Measurements from ENCODE around the gene SYT1. TPM values are rescaled to one million over a fixed set of nuclear protein-coding genes. Genes with fewer than 3 reads are reported as not detected.

The SYT1 gene
- total and polyA plus RNA-seq, 4 donors, result 0.53 to 0.84 (median 0.64) TPM

DNA sequence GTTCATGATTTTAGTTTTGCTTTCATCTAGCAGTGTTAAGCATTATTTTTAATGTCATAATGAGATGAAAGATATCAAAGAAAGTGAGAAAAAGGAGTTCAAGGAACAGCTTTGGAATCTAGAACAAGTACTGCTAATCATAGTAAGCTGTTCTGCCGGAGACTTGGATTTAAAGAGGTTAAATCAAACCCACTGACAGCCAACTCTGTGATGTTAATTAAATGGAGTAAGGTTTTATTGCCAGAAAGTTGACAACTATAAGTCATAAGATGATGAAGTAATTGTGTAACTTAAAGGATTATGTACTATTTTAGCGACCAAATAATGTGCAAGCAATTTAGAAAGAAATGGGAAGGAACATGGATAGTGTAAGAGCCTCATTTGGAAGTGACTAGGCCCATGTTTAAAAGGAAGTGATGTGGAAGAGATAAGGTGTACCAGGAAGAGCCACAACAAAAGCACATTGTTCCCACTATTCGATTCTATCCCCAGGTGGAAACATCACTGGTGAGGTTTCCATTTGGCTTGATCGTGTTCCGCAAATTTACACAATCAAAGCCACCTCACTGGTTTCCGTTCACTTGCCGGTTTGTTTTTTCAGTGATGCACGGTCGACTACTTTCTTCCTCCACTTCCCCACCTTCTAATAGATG, 437.7 kb downstream of the SYT1 start:
- H3K27ac ChIP-seq (ENCODE audit: low read depth in 1 of 2, low read length in 2 of 2), result no peak overlapping the region
- DNase-seq (ENCODE audit: low spot score), result no peak
- no peaks in the 10 kb centered on the region for H3K4me1 ChIP-seq (ENCODE audit: control insufficient read depth in 4 of 4, insufficient read depth in 4 of 4, low read length in 3 of 4)
- H3K27me3 ChIP-seq (ENCODE audit: control insufficient read depth in 4 of 4, insufficient read depth in 4 of 4, low read length in 3 of 4), result no peaks in the 10 kb centered on the region
- no peaks in the 10 kb centered on the region for H3K36me3 ChIP-seq (ENCODE audit: control insufficient read depth in 4 of 4, insufficient read depth in 3 of 4, low read depth in 1 of 4, low read length in 3 of 4)
- WGBS, result 75% methylated on average over 9 of the region's 9 CpGs
- no peak overlapping the region for H3K4me3 ChIP-seq (ENCODE audit: low read depth in 1 of 3, low read length in 3 of 3)
- H3K9me3 ChIP-seq (ENCODE audit: control insufficient read depth in 4 of 4, low read length in 3 of 4), result no peaks in the 10 kb centered on the region
- no peak for TF ChIP-seq SP1 (IDR thresholded peaks at IDR 0.05)
- H3K9ac ChIP-seq (ENCODE audit: low read depth in 1 of 2, low read length in 2 of 2), result no peak overlapping the region

DNA sequence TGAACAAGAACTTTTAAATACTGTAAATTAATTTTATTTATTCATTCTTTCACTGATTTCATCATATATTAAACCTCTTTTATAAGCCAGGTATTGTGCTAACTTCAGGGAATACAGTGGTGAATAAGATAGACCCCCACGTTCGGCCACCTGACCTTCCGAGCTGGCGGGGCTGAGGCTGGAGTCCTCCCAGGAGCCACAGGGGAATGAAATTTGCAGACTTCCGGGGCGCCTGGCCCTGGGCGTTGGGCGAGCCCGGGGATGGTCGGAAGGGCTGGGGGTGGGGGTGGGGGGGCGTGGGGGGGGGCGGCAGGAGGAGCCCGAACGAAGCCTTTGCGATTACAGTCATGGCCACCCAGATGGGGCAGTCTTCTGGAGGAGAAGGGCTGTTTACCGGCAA, 442.8 kb downstream of the SYT1 start:
- Histone ChIP-seq H3K27me3 (ENCODE audit: control insufficient read depth in 4 of 4, insufficient read depth in 4 of 4, low read length in 3 of 4) (no peaks in the 10 kb centered on the region), H3K4me3 (ENCODE audit: low read depth in 1 of 3, low read length in 3 of 3) (no peak overlapping the region), H3K9ac (ENCODE audit: low read depth in 1 of 2, low read length in 2 of 2) (no peak overlapping the region), H3K9me3 (ENCODE audit: control insufficient read depth in 4 of 4, low read length in 3 of 4) (no peaks in the 10 kb centered on the region), H3K36me3 (ENCODE audit: control insufficient read depth in 4 of 4, insufficient read depth in 3 of 4, low read depth in 1 of 4, low read length in 3 of 4) (no peaks in the 10 kb centered on the region), H3K4me1 (ENCODE audit: control insufficient read depth in 4 of 4, insufficient read depth in 4 of 4, low read length in 3 of 4) (no peaks in the 10 kb centered on the region), H3K27ac (ENCODE audit: low read depth in 1 of 2, low read length in 2 of 2) (no peak overlapping the region)
- 89% methylated on average over 16 of the region's 16 CpGs for WGBS
- TF ChIP-seq, protein P1, sequence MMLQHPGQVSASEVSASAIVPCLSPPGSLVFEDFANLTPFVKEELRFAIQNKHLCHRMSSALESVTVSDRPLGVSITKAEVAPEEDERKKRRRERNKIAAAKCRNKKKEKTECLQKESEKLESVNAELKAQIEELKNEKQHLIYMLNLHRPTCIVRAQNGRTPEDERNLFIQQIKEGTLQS (IDR thresholded peaks at IDR 0.05), result no peak
- no peak for TF ChIP-seq RAD21 (IDR thresholded peaks at IDR 0.05)
- TF ChIP-seq, protein P2, sequence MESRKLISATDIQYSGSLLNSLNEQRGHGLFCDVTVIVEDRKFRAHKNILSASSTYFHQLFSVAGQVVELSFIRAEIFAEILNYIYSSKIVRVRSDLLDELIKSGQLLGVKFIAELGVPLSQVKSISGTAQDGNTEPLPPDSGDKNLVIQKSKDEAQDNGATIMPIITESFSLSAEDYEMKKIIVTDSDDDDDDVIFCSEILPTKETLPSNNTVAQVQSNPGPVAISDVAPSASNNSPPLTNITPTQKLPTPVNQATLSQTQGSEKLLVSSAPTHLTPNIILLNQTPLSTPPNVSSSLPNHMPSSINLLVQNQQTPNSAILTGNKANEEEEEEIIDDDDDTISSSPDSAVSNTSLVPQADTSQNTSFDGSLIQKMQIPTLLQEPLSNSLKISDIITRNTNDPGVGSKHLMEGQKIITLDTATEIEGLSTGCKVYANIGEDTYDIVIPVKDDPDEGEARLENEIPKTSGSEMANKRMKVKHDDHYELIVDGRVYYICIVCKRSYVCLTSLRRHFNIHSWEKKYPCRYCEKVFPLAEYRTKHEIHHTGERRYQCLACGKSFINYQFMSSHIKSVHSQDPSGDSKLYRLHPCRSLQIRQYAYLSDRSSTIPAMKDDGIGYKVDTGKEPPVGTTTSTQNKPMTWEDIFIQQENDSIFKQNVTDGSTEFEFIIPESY (IDR thresholded peaks at IDR 0.05), result no peak
- no peak for TF ChIP-seq TAF1 (conservative IDR thresholded peaks at IDR 0.05)
- no peak for DNase-seq (ENCODE audit: low spot score)

DNA sequence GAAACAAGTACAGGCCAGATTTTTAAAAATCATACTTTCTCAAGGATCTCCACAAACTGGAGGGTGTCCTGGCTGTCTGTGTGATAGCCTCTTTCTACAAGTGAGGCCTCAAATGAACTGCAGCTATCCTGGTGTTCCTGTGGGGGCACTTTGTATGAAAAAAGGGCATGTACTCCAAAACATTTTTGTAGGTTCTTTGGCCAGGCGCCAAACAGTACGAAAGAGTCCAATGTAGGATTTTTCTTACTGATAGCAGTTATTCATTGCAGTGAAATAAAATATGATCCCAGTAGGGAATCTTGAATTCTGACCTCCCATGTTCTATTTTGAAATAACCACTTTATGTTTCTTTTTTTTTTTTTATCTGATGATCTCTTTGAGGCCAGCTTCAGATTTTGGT, 444.5 kb downstream of the SYT1 start:
- Histone ChIP-seq H3K4me1 (ENCODE audit: control insufficient read depth in 4 of 4, insufficient read depth in 4 of 4, low read length in 3 of 4) (no peaks in the 10 kb centered on the region), H3K4me3 (ENCODE audit: low read depth in 1 of 3, low read length in 3 of 3) (no peak overlapping the region), H3K9me3 (ENCODE audit: control insufficient read depth in 4 of 4, low read length in 3 of 4) (peaks cover 0 to under 1% (median 0%) of the 10 kb centered on the region in 4 donors), H3K9ac (ENCODE audit: low read depth in 1 of 2, low read length in 2 of 2) (no peak overlapping the region), H3K27me3 (ENCODE audit: control insufficient read depth in 4 of 4, insufficient read depth in 4 of 4, low read length in 3 of 4) (no peaks in the 10 kb centered on the region), H3K27ac (ENCODE audit: low read depth in 1 of 2, low read length in 2 of 2) (no peak overlapping the region), H3K36me3 (ENCODE audit: control insufficient read depth in 4 of 4, insufficient read depth in 3 of 4, low read depth in 1 of 4, low read length in 3 of 4) (no peaks in the 10 kb centered on the region)
- TF ChIP-seq, protein P2 (IDR thresholded peaks at IDR 0.05), result no peak
- TF ChIP-seq, protein P3, sequence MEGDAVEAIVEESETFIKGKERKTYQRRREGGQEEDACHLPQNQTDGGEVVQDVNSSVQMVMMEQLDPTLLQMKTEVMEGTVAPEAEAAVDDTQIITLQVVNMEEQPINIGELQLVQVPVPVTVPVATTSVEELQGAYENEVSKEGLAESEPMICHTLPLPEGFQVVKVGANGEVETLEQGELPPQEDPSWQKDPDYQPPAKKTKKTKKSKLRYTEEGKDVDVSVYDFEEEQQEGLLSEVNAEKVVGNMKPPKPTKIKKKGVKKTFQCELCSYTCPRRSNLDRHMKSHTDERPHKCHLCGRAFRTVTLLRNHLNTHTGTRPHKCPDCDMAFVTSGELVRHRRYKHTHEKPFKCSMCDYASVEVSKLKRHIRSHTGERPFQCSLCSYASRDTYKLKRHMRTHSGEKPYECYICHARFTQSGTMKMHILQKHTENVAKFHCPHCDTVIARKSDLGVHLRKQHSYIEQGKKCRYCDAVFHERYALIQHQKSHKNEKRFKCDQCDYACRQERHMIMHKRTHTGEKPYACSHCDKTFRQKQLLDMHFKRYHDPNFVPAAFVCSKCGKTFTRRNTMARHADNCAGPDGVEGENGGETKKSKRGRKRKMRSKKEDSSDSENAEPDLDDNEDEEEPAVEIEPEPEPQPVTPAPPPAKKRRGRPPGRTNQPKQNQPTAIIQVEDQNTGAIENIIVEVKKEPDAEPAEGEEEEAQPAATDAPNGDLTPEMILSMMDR (IDR thresholded peaks at IDR 0.05; ENCODE audit: low read depth, low read length, missing input control), result no peak
- TF ChIP-seq NR2F2 (IDR thresholded peaks at IDR 0.05) (no peak), SP1 (IDR thresholded peaks at IDR 0.05) (no peak), GABPA (IDR thresholded peaks at IDR 0.05 in 1 of 2, conservative IDR thresholded peaks at IDR 0.05 in 1 of 2) (no peak), RXRA (IDR thresholded peaks at IDR 0.05) (no peak), JUND (IDR thresholded peaks at IDR 0.05) (no peak), RAD21 (IDR thresholded peaks at IDR 0.05) (no peak), HNF4A (conservative IDR thresholded peaks at IDR 0.05) (no peak), FOXA1 (IDR thresholded peaks at IDR 0.05) (no peak), EGR1 (IDR thresholded peaks at IDR 0.05; ENCODE audit: low read depth in 2 of 2) (no peak), TAF1 (conservative IDR thresholded peaks at IDR 0.05) (no peak), FOXA2 (IDR thresholded peaks at IDR 0.05) (no peak), YY1 (IDR thresholded peaks at IDR 0.05) (no peak)
- TF ChIP-seq, protein P4, sequence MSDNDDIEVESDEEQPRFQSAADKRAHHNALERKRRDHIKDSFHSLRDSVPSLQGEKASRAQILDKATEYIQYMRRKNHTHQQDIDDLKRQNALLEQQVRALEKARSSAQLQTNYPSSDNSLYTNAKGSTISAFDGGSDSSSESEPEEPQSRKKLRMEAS (IDR thresholded peaks at IDR 0.05), result no peak
- TF ChIP-seq, protein P5, sequence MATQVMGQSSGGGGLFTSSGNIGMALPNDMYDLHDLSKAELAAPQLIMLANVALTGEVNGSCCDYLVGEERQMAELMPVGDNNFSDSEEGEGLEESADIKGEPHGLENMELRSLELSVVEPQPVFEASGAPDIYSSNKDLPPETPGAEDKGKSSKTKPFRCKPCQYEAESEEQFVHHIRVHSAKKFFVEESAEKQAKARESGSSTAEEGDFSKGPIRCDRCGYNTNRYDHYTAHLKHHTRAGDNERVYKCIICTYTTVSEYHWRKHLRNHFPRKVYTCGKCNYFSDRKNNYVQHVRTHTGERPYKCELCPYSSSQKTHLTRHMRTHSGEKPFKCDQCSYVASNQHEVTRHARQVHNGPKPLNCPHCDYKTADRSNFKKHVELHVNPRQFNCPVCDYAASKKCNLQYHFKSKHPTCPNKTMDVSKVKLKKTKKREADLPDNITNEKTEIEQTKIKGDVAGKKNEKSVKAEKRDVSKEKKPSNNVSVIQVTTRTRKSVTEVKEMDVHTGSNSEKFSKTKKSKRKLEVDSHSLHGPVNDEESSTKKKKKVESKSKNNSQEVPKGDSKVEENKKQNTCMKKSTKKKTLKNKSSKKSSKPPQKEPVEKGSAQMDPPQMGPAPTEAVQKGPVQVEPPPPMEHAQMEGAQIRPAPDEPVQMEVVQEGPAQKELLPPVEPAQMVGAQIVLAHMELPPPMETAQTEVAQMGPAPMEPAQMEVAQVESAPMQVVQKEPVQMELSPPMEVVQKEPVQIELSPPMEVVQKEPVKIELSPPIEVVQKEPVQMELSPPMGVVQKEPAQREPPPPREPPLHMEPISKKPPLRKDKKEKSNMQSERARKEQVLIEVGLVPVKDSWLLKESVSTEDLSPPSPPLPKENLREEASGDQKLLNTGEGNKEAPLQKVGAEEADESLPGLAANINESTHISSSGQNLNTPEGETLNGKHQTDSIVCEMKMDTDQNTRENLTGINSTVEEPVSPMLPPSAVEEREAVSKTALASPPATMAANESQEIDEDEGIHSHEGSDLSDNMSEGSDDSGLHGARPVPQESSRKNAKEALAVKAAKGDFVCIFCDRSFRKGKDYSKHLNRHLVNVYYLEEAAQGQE (IDR thresholded peaks at IDR 0.05), result no peak
- no peak for DNase-seq (ENCODE audit: low spot score)
- WGBS, result 74% methylated on average over 2 of the region's 2 CpGs

Measured in liver (tissue), 9 donors.